Daoy (cell line): ENCODE results near the gene BANP. TPM values are rescaled to one million over a fixed set of nuclear protein-coding genes. Genes with fewer than 3 reads are reported as not detected.
"Not testable (repeated sequence)": the region's sequence is repeated elsewhere in the genome, so short reads cannot be mapped to it uniquely, and the experiment has no call there.

Source experiments
- DNase-seq: peaks from one replicate; pipeline ENCODE4 v3.0.0-alpha.2; 2015; ENCODE audit warnings: low read depth
- total RNA-seq: library from RNA; depleted of rRNA; stranded (reverse); fragments of >200 nt; shearing (Covaris generic); gene quantifications from 2 replicates; pipeline ENCODE4 v1.2.3, GENCODE V29; 2014

Gene BANP
- total RNA-seq, 1 experiment from 2014 or later: 16.7 TPM

- no peak for DNase-seq
Measured at GRCh38 chr16:88014954-88015805, 63.9 kb downstream of the BANP start.

GRCh38 chr16:88015806-88016140 is 64.5 kb downstream of the BANP start:
- DNase-seq: no peak

GRCh38 chr16:88016386-88016785 is 65.2 kb downstream of the BANP start:
- not testable (repeated sequence) for DNase-seq

GRCh38 chr16:88016964-88017363 is 65.7 kb downstream of the BANP start:
- no peak for DNase-seq

- DNase-seq: no peak
Measured at GRCh38 chr16:88017587-88018101, 66.4 kb downstream of the BANP start.

GRCh38 chr16:88018382-88018781 is 67.1 kb downstream of the BANP start:
- DNase-seq: not testable (repeated sequence)

GRCh38 chr16:88019041-88019820 is 68.0 kb downstream of the BANP start:
- DNase-seq: not testable (repeated sequence)

GRCh38 chr16:88019821-88020515 is 68.7 kb downstream of the BANP start:
- no peak for DNase-seq

- no peak for DNase-seq
Measured at GRCh38 chr16:88020516-88020885, 69.3 kb downstream of the BANP start.

GRCh38 chr16:88021041-88021970 is 70.1 kb downstream of the BANP start:
- DNase-seq: not testable (repeated sequence)

- no peak for DNase-seq
Measured at GRCh38 chr16:88022076-88023042, 71.1 kb downstream of the BANP start.

- DNase-seq: no peak
Measured at GRCh38 chr16:88023366-88023765, 72.1 kb downstream of the BANP start.

- no peak for DNase-seq
Measured at GRCh38 chr16:88023786-88024185, 72.6 kb downstream of the BANP start.

GRCh38 chr16:88024491-88025085 is 73.4 kb downstream of the BANP start:
- peak; percentile 76 for DNase-seq

- peak; percentile 90 for DNase-seq
Measured at GRCh38 chr16:88025086-88025492, 73.9 kb downstream of the BANP start.

GRCh38 chr16:88025828-88026555 is 74.8 kb downstream of the BANP start:
- DNase-seq: not testable (repeated sequence)

- no peak for DNase-seq
Measured at GRCh38 chr16:88026964-88027938, 76.0 kb downstream of the BANP start.
